ENCODE data around the gene NKX3-2.

Gene NKX3-2

GRCh38 chr4:13547485-13548041, 3.3 kb upstream of the NKX3-2 start (continued):
- TF ChIP-seq, protein P1, sequence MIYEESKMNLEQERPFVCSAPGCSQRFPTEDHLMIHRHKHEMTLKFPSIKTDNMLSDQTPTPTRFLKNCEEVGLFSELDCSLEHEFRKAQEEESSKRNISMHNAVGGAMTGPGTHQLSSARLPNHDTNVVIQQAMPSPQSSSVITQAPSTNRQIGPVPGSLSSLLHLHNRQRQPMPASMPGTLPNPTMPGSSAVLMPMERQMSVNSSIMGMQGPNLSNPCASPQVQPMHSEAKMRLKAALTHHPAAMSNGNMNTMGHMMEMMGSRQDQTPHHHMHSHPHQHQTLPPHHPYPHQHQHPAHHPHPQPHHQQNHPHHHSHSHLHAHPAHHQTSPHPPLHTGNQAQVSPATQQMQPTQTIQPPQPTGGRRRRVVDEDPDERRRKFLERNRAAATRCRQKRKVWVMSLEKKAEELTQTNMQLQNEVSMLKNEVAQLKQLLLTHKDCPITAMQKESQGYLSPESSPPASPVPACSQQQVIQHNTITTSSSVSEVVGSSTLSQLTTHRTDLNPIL (CRISPR knock-in tag; IDR thresholded peaks at IDR 0.05; ENCODE audit: low read depth), result no peak
- TF ChIP-seq ISL1 (CRISPR knock-in tag; IDR thresholded peaks at IDR 0.05) (no peak), ZNF565 (CRISPR knock-in tag; conservative IDR thresholded peaks at IDR 0.05; ENCODE audit: low read depth) (no peak), OSR1 (CRISPR knock-in tag; IDR thresholded peaks at IDR 0.05) (no peak), SNAI2 (CRISPR knock-in tag; IDR thresholded peaks at IDR 0.05) (no peak), ZNF8 (CRISPR knock-in tag; IDR thresholded peaks at IDR 0.05) (no peak), POU6F1 (CRISPR knock-in tag; IDR thresholded peaks at IDR 0.05; ENCODE audit: borderline replicate concordance, low read depth) (no peak)
- TF ChIP-seq, protein P2, sequence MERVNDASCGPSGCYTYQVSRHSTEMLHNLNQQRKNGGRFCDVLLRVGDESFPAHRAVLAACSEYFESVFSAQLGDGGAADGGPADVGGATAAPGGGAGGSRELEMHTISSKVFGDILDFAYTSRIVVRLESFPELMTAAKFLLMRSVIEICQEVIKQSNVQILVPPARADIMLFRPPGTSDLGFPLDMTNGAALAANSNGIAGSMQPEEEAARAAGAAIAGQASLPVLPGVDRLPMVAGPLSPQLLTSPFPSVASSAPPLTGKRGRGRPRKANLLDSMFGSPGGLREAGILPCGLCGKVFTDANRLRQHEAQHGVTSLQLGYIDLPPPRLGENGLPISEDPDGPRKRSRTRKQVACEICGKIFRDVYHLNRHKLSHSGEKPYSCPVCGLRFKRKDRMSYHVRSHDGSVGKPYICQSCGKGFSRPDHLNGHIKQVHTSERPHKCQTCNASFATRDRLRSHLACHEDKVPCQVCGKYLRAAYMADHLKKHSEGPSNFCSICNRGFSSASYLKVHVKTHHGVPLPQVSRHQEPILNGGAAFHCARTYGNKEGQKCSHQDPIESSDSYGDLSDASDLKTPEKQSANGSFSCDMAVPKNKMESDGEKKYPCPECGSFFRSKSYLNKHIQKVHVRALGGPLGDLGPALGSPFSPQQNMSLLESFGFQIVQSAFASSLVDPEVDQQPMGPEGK (CRISPR knock-in tag; IDR thresholded peaks at IDR 0.05; ENCODE audit: borderline replicate concordance), result no peak

GRCh38 chr4:13546941-13547484, 2.7 kb upstream of the NKX3-2 start:
- TF ChIP-seq ARNTL (CRISPR knock-in tag; IDR thresholded peaks at IDR 0.05; ENCODE audit: borderline replicate concordance, low read depth) (no peak), SNAI2 (CRISPR knock-in tag; IDR thresholded peaks at IDR 0.05) (no peak)
- ATAC-seq, result no peak

DNA sequence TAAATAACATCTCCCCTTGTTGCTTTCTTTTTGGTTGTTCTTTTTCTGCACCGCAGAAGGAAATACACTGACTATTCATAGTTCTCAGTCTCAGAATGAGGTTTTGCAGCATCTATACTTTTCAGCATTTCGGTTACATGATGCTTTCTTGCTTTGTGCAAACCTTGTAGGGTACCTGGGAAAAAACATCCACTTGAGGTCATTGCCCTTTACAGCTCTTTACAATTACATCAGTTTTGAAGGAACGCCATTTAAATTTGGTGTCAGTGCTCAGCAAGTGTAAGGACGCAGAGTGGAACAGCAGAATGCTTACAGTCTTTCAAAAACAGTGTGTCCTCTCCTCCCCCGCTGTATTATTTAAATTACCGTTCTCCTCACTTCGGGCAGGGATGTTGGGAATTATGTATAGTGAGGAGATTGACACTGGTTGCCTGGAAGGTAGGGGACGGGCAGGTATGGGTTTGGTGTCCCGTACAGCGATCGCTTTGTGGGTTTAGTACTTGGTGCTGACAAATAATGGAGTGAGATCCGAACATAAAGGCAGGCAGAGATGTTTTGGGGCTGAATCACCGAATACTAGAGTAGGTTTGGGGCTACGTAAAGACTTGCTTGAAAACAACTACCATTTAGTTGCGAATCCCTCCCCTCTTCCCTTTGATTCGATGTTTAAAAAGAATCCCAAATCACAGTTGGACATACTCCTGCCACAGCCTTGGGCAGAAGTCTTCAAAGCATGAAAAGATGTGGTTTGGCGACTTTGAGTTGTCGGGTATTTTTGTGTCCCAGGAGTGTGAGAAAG, 2.0 kb upstream of the NKX3-2 start:
- TF ChIP-seq, protein P1 (CRISPR knock-in tag; IDR thresholded peaks at IDR 0.05; ENCODE audit: low read depth), result no peak
- TF ChIP-seq GLIS3 (CRISPR knock-in tag; IDR thresholded peaks at IDR 0.05), result no peak
- TF ChIP-seq, protein P2 (CRISPR knock-in tag; IDR thresholded peaks at IDR 0.05; ENCODE audit: borderline replicate concordance), result no peak
- TF ChIP-seq ZFP30 (CRISPR knock-in tag; IDR thresholded peaks at IDR 0.05), result no peak
- TF ChIP-seq ZNF70 (CRISPR knock-in tag; IDR thresholded peaks at IDR 0.05), result no peak
- no peak for TF ChIP-seq ZFP3 (CRISPR knock-in tag; IDR thresholded peaks at IDR 0.05)
- TF ChIP-seq RARB (CRISPR knock-in tag; IDR thresholded peaks at IDR 0.05), result no peak
- no peak for TF ChIP-seq POU6F1 (CRISPR knock-in tag; IDR thresholded peaks at IDR 0.05; ENCODE audit: borderline replicate concordance, low read depth)
- no peak for TF ChIP-seq CSDC2 (CRISPR knock-in tag; IDR thresholded peaks at IDR 0.05)
- no peak for TF ChIP-seq ISL1 (CRISPR knock-in tag; IDR thresholded peaks at IDR 0.05)
- no peak for TF ChIP-seq OSR1 (CRISPR knock-in tag; IDR thresholded peaks at IDR 0.05)
- TF ChIP-seq PPARA (CRISPR knock-in tag; IDR thresholded peaks at IDR 0.05; ENCODE audit: borderline replicate concordance), result no peak
- no peak for TF ChIP-seq ZNF565 (CRISPR knock-in tag; conservative IDR thresholded peaks at IDR 0.05; ENCODE audit: low read depth)
- TF ChIP-seq ESRRG (CRISPR knock-in tag; IDR thresholded peaks at IDR 0.05), result no peak
- no peak for TF ChIP-seq CSRNP3 (CRISPR knock-in tag; IDR thresholded peaks at IDR 0.05)
- no peak for TF ChIP-seq ARNTL (CRISPR knock-in tag; IDR thresholded peaks at IDR 0.05; ENCODE audit: borderline replicate concordance, low read depth)
- TF ChIP-seq SNAI2 (CRISPR knock-in tag; IDR thresholded peaks at IDR 0.05), result no peak
- TF ChIP-seq ZNF8 (CRISPR knock-in tag; IDR thresholded peaks at IDR 0.05), result no peak
- TF ChIP-seq TCF4 (CRISPR knock-in tag; IDR thresholded peaks at IDR 0.05; ENCODE audit: borderline replicate concordance), result no peak
- TF ChIP-seq, protein P3, sequence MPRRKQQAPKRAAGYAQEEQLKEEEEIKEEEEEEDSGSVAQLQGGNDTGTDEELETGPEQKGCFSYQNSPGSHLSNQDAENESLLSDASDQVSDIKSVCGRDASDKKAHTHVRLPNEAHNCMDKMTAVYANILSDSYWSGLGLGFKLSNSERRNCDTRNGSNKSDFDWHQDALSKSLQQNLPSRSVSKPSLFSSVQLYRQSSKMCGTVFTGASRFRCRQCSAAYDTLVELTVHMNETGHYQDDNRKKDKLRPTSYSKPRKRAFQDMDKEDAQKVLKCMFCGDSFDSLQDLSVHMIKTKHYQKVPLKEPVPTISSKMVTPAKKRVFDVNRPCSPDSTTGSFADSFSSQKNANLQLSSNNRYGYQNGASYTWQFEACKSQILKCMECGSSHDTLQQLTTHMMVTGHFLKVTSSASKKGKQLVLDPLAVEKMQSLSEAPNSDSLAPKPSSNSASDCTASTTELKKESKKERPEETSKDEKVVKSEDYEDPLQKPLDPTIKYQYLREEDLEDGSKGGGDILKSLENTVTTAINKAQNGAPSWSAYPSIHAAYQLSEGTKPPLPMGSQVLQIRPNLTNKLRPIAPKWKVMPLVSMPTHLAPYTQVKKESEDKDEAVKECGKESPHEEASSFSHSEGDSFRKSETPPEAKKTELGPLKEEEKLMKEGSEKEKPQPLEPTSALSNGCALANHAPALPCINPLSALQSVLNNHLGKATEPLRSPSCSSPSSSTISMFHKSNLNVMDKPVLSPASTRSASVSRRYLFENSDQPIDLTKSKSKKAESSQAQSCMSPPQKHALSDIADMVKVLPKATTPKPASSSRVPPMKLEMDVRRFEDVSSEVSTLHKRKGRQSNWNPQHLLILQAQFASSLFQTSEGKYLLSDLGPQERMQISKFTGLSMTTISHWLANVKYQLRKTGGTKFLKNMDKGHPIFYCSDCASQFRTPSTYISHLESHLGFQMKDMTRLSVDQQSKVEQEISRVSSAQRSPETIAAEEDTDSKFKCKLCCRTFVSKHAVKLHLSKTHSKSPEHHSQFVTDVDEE (CRISPR knock-in tag; IDR thresholded peaks at IDR 0.05), result no peak

More for the DNA sequence above, 2.0 kb upstream of the NKX3-2 start:
- ATAC-seq, result no peak
